Naive thymus-derived CD4-positive, alpha-beta T cell (primary cell): ENCODE data around the gene RIMBP3B. TPM values are rescaled to one million over a fixed set of nuclear protein-coding genes. Genes with fewer than 3 reads are reported as not detected.
A peak's percentile ranks its signal among the peaks of the same experiment; 100 is the strongest.
"Not testable (repeated sequence)": the region's sequence is repeated elsewhere in the genome, so short reads cannot be mapped to it uniquely, and the experiment has no call there.

Experiments used
- ATAC-seq: fragments of 150-1000 bp; cut with Tn5 transposase; 2 replicates; pipeline ENCODE4 v1.10.0; 2021; ENCODE audit warnings: mild to moderate bottlenecking, moderate library complexity
- CTCF ChIA-PET: fragments of 350-600 bp; sonication (Branson Sonifier 250); formaldehyde crosslinking; loops from one replicate; lab custom pipeline; 2021; ENCODE audit warnings: antibody characterized with exemption; lab: Charles Lee
- POLR2A ChIA-PET: fragments of 350-600 bp; sonication (Branson Sonifier 250); formaldehyde crosslinking; loops from one replicate; lab custom pipeline; 2021; ENCODE audit warnings: antibody characterized with exemption, inconsistent platforms; lab: Charles Lee
- DNase-seq, 9 donors: peaks; one replicate each; pipeline versions ENCODE4 v3.0.0 to v3.0.0-alpha.2; 2020 to 2022; ENCODE audit warnings: mixed read lengths in 1 of 9
- H3K27ac ChIP-seq: one replicate; pipeline ENCODE4 v1.7.0; 2013; ENCODE audit warnings: mild to moderate bottlenecking, low read depth, low read length, moderate library complexity
- H3K27me3 ChIP-seq, 2 donors: one replicate each; pipeline ENCODE4 v1.7.0; 2013; ENCODE audit warnings: low read length in 2 of 2, mild to moderate bottlenecking in 2 of 2, moderate library complexity in 2 of 2; ENCODE audit not compliant: control insufficient read depth in 2 of 2, insufficient read depth in 2 of 2
- H3K36me3 ChIP-seq, 3 experiments: 1 replicate in 2 of 3; 2 replicates in 1 of 3; pipeline ENCODE4 v1.7.0; 2013; ENCODE audit warnings: low read length in 3 of 3, mild to moderate bottlenecking in 3 of 3, moderate library complexity in 1 of 3; ENCODE audit not compliant: insufficient read depth in 3 of 3, control insufficient read depth in 2 of 3
- H3K4me1 ChIP-seq, 2 donors: one replicate each; pipeline ENCODE4 v1.7.0; 2013; ENCODE audit warnings: low read length in 2 of 2, mild to moderate bottlenecking in 2 of 2, moderate library complexity in 1 of 2; ENCODE audit not compliant: control insufficient read depth in 2 of 2, insufficient read depth in 2 of 2
- H3K4me3 ChIP-seq: 2 replicates; pipeline ENCODE4 v1.7.0; 2013; ENCODE audit warnings: mild to moderate bottlenecking, low read length
- H3K9me3 ChIP-seq, 3 experiments: 1 replicate in 2 of 3; 2 replicates in 1 of 3; pipeline ENCODE4 v1.7.0; 2013; ENCODE audit warnings: low read length in 3 of 3; ENCODE audit not compliant: control insufficient read depth in 2 of 3
- H3K27ac Mint-ChIP-seq, 9 donors: one replicate each; pipeline ENCODE4 v1.8.0; 2020 to 2022; ENCODE audit warnings: mixed read lengths in 9 of 9, mild to moderate bottlenecking in 8 of 9, moderate library complexity in 5 of 9, inconsistent platforms in 2 of 9
- H3K27me3 Mint-ChIP-seq, 5 donors: one replicate each; pipeline ENCODE4 v1.8.0; 2021 to 2022; ENCODE audit warnings: mixed read lengths in 5 of 5, mild to moderate bottlenecking in 1 of 5
- H3K36me3 Mint-ChIP-seq, 5 donors: one replicate each; pipeline ENCODE4 v1.8.0; 2020 to 2022; ENCODE audit warnings: mixed read lengths in 5 of 5, mild to moderate bottlenecking in 3 of 5, inconsistent platforms in 1 of 5
- H3K4me1 Mint-ChIP-seq, 7 donors: one replicate each; pipeline ENCODE4 v1.8.0; 2020 to 2022; ENCODE audit warnings: mixed read lengths in 7 of 7, mild to moderate bottlenecking in 3 of 7, inconsistent platforms in 1 of 7
- H3K4me3 Mint-ChIP-seq, 10 donors: one replicate each; pipeline ENCODE4 v1.8.0; 2020 to 2022; ENCODE audit warnings: mild to moderate bottlenecking in 10 of 10, mixed read lengths in 10 of 10, moderate library complexity in 6 of 10, inconsistent platforms in 2 of 10
- H3K9me3 Mint-ChIP-seq, 11 donors: one replicate each; pipeline ENCODE4 v1.8.0; 2020 to 2022; ENCODE audit warnings: mixed read lengths in 11 of 11, mild to moderate bottlenecking in 4 of 11, inconsistent platforms in 1 of 11, moderate library complexity in 1 of 11
- intact Hi-C, 2 donors: fragments of 100-400 bp; cut with micrococcal nuclease; formaldehyde crosslinking; loops; one replicate each; pipeline ENCODE4 v1.15.1; 2023
- polyA plus RNA-seq, 2 donors: library from polyadenylated mRNA; unstranded; fragments of 300-500 nt; fragmentation: Illumina TruSeq; gene quantifications; one replicate each; pipeline ENCODE4 v1.2.3, GENCODE V29; 2021
- total RNA-seq, 6 experiments: library from RNA in 5 of 6; stranded (reverse) in 5 of 6; gene quantifications; 1 replicate in 5 of 6; 2 replicates in 1 of 6; pipeline ENCODE4 v1.2.3 and lab custom pipeline; 2021 to 2026

Gene RIMBP3B
- total and polyA plus RNA-seq, 7 experiments from 2014 or later, result 0.31 to 4.1 (median 1.1) TPM; not detected in 1

- H3K36me3 Mint-ChIP-seq, H3K36me3 ChIP-seq, H3K9me3 Mint-ChIP-seq, H3K27me3 Mint-ChIP-seq, H3K4me3 Mint-ChIP-seq, H3K4me3 ChIP-seq, CTCF ChIA-PET, H3K27ac ChIP-seq, H3K4me1 Mint-ChIP-seq, H3K4me1 ChIP-seq, POLR2A ChIA-PET, H3K27ac Mint-ChIP-seq, ATAC-seq, intact Hi-C loops, H3K9me3 ChIP-seq, H3K27me3 ChIP-seq: not testable (repeated sequence)
- peak in 1 of 9 donors; percentile 8 for DNase-seq
Measured at GRCh38 chr22:21438013-21438412, 54.5 kb downstream of the RIMBP3B start.

Other genes with a start within 250 kb of the RIMBP3B start
- 10 to 100 TPM in 4 of 5 experiments, 1 to 10 TPM in 1; 4.5 to 13.8 (median 11.4) TPM for gene HIC2, start 33.6 kb downstream of the RIMBP3B start, total RNA-seq
- gene HIC2, start 33.6 kb downstream of the RIMBP3B start, polyA plus RNA-seq, result 1 to 10 TPM in 1 of 2 donors, under 1 TPM in 1; 0.44 to 1.2 TPM
- gene TMEM191C, start 83.6 kb downstream of the RIMBP3B start, total RNA-seq, result 1 to 10 TPM; 1.3 to 7.3 (median 3.7) TPM
- 1 to 10 TPM in 1 of 2 donors, under 1 TPM in 1; 0.51 to 2.3 TPM for gene TMEM191C, start 83.6 kb downstream of the RIMBP3B start, polyA plus RNA-seq
- gene RIMBP3C, start 167.7 kb downstream of the RIMBP3B start, total RNA-seq, result 1 to 10 TPM in 2 of 5 experiments, under 1 TPM in 3; 0.27 to 4.4 (median 0.77) TPM
- 1 to 10 TPM in 1 of 2 donors, under 1 TPM in 1; 0.22 to 1.4 TPM for gene RIMBP3C, start 167.7 kb downstream of the RIMBP3B start, polyA plus RNA-seq
- 10 to 100 TPM; 22.5 to 55.0 (median 34.2) TPM for gene UBE2L3, start 184.0 kb downstream of the RIMBP3B start, total RNA-seq
- 100 to 1,000 TPM in 1 of 2 donors, 10 to 100 TPM in 1; 89.8 to 101 TPM for gene UBE2L3, start 184.0 kb downstream of the RIMBP3B start, polyA plus RNA-seq
- 10 to 100 TPM; 29.0 to 56.0 (median 38.0) TPM for gene YDJC, start 246.3 kb downstream of the RIMBP3B start, total RNA-seq
- gene YDJC, start 246.3 kb downstream of the RIMBP3B start, polyA plus RNA-seq, result 10 to 100 TPM; 51.4 to 75.8 TPM
- gene CCDC116, start 249.0 kb downstream of the RIMBP3B start, total RNA-seq, result under 1 TPM in 4 of 5 experiments, not detected in 1; 0.21 to 0.43 (median 0.27) TPM
- not detected for gene CCDC116, start 249.0 kb downstream of the RIMBP3B start, polyA plus RNA-seq